GM19025 (cell line): ENCODE results near the gene FAM131C.

ENCODE experiments used
- ATAC-seq: cut with Tn5 transposase; IDR thresholded peaks from one replicate; pipeline ENCODE4 v1.9.1; 2021; ENCODE audit warnings: mild to moderate bottlenecking, low read depth, moderate library complexity; ENCODE audit not compliant: unreplicated experiment

FAM131C gene

GRCh38 chr1:16073490-16074119 is at the start of gene FAM131C:
Gene FAM131C (minus strand): TSS chr1:16073651. CDS start chr1:16073442, 209 bp downstream.
- ATAC-seq = no peak

- ATAC-seq = no peak
Measured at GRCh38 chr1:16122916-16123315, 49.5 kb upstream of the FAM131C start.

GRCh38 chr1:16122350-16122881 is 49.0 kb upstream of the FAM131C start:
- ATAC-seq = no peak

GRCh38 chr1:16120940-16121410 is 47.5 kb upstream of the FAM131C start:
- no peak for ATAC-seq

GRCh38 chr1:16120407-16120806 is 47.0 kb upstream of the FAM131C start:
- ATAC-seq = no peak

- no peak for ATAC-seq
Measured at GRCh38 chr1:16119926-16120325, 46.5 kb upstream of the FAM131C start.

- ATAC-seq = no peak
Measured at GRCh38 chr1:16119504-16119903, 46.1 kb upstream of the FAM131C start.

- ATAC-seq = no peak
Measured at GRCh38 chr1:16118706-16119105, 45.3 kb upstream of the FAM131C start.

- no peak for ATAC-seq
Measured at GRCh38 chr1:16117936-16118335, 44.5 kb upstream of the FAM131C start.

- no peak for ATAC-seq
Measured at GRCh38 chr1:16117369-16117768, 43.9 kb upstream of the FAM131C start.

GRCh38 chr1:16116625-16117024 is 43.2 kb upstream of the FAM131C start:
- ATAC-seq = no peak

GRCh38 chr1:16116002-16116401 is 42.6 kb upstream of the FAM131C start:
- ATAC-seq = no peak

GRCh38 chr1:16115468-16115983 is 42.1 kb upstream of the FAM131C start:
- ATAC-seq = no peak

- ATAC-seq = no peak
Measured at GRCh38 chr1:16114527-16115467, 41.3 kb upstream of the FAM131C start.

GRCh38 chr1:16112596-16113555 is 39.4 kb upstream of the FAM131C start:
- ATAC-seq = no peak

- ATAC-seq = no peak
Measured at GRCh38 chr1:16111771-16112595, 38.5 kb upstream of the FAM131C start.

- ATAC-seq = no peak
Measured at GRCh38 chr1:16110884-16111283, 37.4 kb upstream of the FAM131C start.

GRCh38 chr1:16110456-16110855 is 37.0 kb upstream of the FAM131C start:
- no peak for ATAC-seq

GRCh38 chr1:16109571-16109970 is 36.1 kb upstream of the FAM131C start:
- ATAC-seq = no peak
